OCI-LY1 (cell line): Measurements from ENCODE around the gene FRMD5.

Source experiments
- H2AFZ ChIP-seq: fragments of 200-600 bp; sonication (generic), shearing (Covaris generic); 2 replicates; pipeline ENCODE4 v1.6.0; 2014; ENCODE audit warnings: antibody characterized with exemption, mild to moderate bottlenecking, low read length
- H3F3A ChIP-seq: fragments of 200-600 bp; sonication (generic), shearing (Covaris generic); 2 replicates; pipeline ENCODE4 v1.6.0; 2014; ENCODE audit warnings: mild to moderate bottlenecking, antibody characterized with exemption, low read length, moderate library complexity; ENCODE audit not compliant: insufficient read depth
- H3K27ac ChIP-seq: fragments of 200-600 bp; sonication (generic); 2 replicates; pipeline ENCODE4 v1.5.1; 2014; ENCODE audit warnings: low read length, mixed run types, mild to moderate bottlenecking, low read depth; ENCODE audit not compliant: poor library complexity, severe bottlenecking
- H3K27me3 ChIP-seq: fragments of 200-600 bp; sonication (generic); 2 replicates; pipeline ENCODE4 v1.6.0; 2014; ENCODE audit warnings: antibody characterized with exemption, mild to moderate bottlenecking, low read length, moderate library complexity; ENCODE audit not compliant: insufficient read depth
- H3K36me3 ChIP-seq: fragments of 200-600 bp; sonication (generic); 2 replicates; pipeline ENCODE4 v1.6.1; 2014; ENCODE audit warnings: mild to moderate bottlenecking, antibody characterized with exemption, low read length, moderate library complexity, mixed read lengths; ENCODE audit not compliant: insufficient read depth
- H3K4me1 ChIP-seq: fragments of 200-600 bp; sonication (generic); 2 replicates; pipeline ENCODE4 v1.5.1; 2014; ENCODE audit warnings: mild to moderate bottlenecking, low read length, moderate library complexity; ENCODE audit not compliant: insufficient read depth, severe bottlenecking
- H3K4me2 ChIP-seq: fragments of 200-600 bp; sonication (generic), shearing (Covaris generic); 2 replicates; pipeline ENCODE4 v1.6.1; 2014; ENCODE audit warnings: low read length
- H3K4me3 ChIP-seq: fragments of 200-600 bp; sonication (generic); 2 replicates; pipeline ENCODE4 v1.5.1; 2014; ENCODE audit warnings: low read length, low read depth, mild to moderate bottlenecking, mixed read lengths; ENCODE audit not compliant: poor library complexity, severe bottlenecking
- H3K79me2 ChIP-seq: fragments of 200-600 bp; shearing (Covaris generic); 2 replicates; pipeline ENCODE4 v1.6.1; 2016; ENCODE audit warnings: mixed run types, low read length, mixed read lengths; ENCODE audit not compliant: insufficient read depth
- H3K9ac ChIP-seq: fragments of 200-600 bp; sonication (generic), shearing (Covaris generic); 2 replicates; pipeline ENCODE4 v1.6.1; 2014; ENCODE audit warnings: mild to moderate bottlenecking, low read length, mixed read lengths
- H3K9me2 ChIP-seq: fragments of 200-600 bp; sonication (generic), shearing (Covaris generic); 2 replicates; pipeline ENCODE4 v1.6.1; 2014; ENCODE audit warnings: low read depth, mild to moderate bottlenecking, low read length, mixed read lengths
- H3K9me3 ChIP-seq: fragments of 200-600 bp; shearing (Covaris generic); 2 replicates; pipeline ENCODE4 v1.6.1; 2014; ENCODE audit warnings: low read length, mixed read lengths
- H4K20me1 ChIP-seq: fragments of 200-600 bp; sonication (generic), shearing (Covaris generic); 2 replicates; pipeline ENCODE4 v1.6.0; 2016; ENCODE audit warnings: mild to moderate bottlenecking, low read length; ENCODE audit not compliant: insufficient read depth
- CTCF ChIP-seq: fragments of 200-600 bp; sonication (generic), shearing (Covaris generic); IDR thresholded peaks from 2 replicates; pipeline ENCODE4 v1.5.1; 2017; ENCODE audit warnings: mild to moderate bottlenecking, antibody characterized with exemption, low read length, moderate library complexity, mixed read lengths
- EZH2 ChIP-seq: fragments of 200-600 bp; sonication (generic), shearing (Covaris generic); IDR thresholded peaks from 2 replicates; pipeline ENCODE4 v1.8.0; 2017; ENCODE audit warnings: borderline replicate concordance, mixed run types, mild to moderate bottlenecking, antibody characterized with exemption, low read length, moderate library complexity, mixed read lengths

Gene FRMD5

GRCh38 chr15:43927203-43927602 lies 267.9 kb downstream of the FRMD5 start:
- H3K9me2 ChIP-seq: no peaks in the 10 kb centered on the region
- H4K20me1 ChIP-seq: no peaks in the 10 kb centered on the region
- H3K4me1 ChIP-seq: peaks cover 18% of the 10 kb centered on the region
- H3K4me2 ChIP-seq: no peak overlapping the region
- no peak overlapping the region for H3K9ac ChIP-seq
- TF ChIP-seq EZH2 (no peak), CTCF (no peak)
- H3K4me3 ChIP-seq: no peak overlapping the region
- no peaks in the 10 kb centered on the region for H3K79me2 ChIP-seq
- no peaks in the 10 kb centered on the region for H3K36me3 ChIP-seq
- H3K27ac ChIP-seq: no peak overlapping the region
- H3F3A ChIP-seq: no peaks in the 10 kb centered on the region
- H2AFZ ChIP-seq: no peak overlapping the region
- no peaks in the 10 kb centered on the region for H3K27me3 ChIP-seq
- no peaks in the 10 kb centered on the region for H3K9me3 ChIP-seq

- H3F3A ChIP-seq: no peaks in the 10 kb centered on the region
- no peak overlapping the region for H2AFZ ChIP-seq
- H3K4me1 ChIP-seq: no peaks in the 10 kb centered on the region
- no peaks in the 10 kb centered on the region for H3K36me3 ChIP-seq
- no peaks in the 10 kb centered on the region for H3K9me2 ChIP-seq
- H3K27me3 ChIP-seq: no peaks in the 10 kb centered on the region
- H3K4me2 ChIP-seq: no peak overlapping the region
- H3K79me2 ChIP-seq: no peaks in the 10 kb centered on the region
- TF ChIP-seq EZH2 (no peak), CTCF (no peak)
- H3K9ac ChIP-seq: no peak overlapping the region
- H3K9me3 ChIP-seq: no peaks in the 10 kb centered on the region
- no peak overlapping the region for H3K27ac ChIP-seq
- H4K20me1 ChIP-seq: no peaks in the 10 kb centered on the region
- no peak overlapping the region for H3K4me3 ChIP-seq
Measured at GRCh38 chr15:43923553-43923952, 271.5 kb downstream of the FRMD5 start.

- Histone ChIP-seq H3K4me1 (no peaks in the 10 kb centered on the region), H3K27ac (no peak overlapping the region), H3K9ac (no peak overlapping the region), H3K36me3 (no peaks in the 10 kb centered on the region), H2AFZ (no peak overlapping the region), H3K27me3 (no peaks in the 10 kb centered on the region), H3F3A (no peaks in the 10 kb centered on the region), H4K20me1 (no peaks in the 10 kb centered on the region), H3K9me2 (no peaks in the 10 kb centered on the region), H3K4me3 (no peak overlapping the region), H3K9me3 (no peaks in the 10 kb centered on the region), H3K79me2 (no peaks in the 10 kb centered on the region), H3K4me2 (no peak overlapping the region)
- no peak for TF ChIP-seq CTCF
- no peak for TF ChIP-seq EZH2
Measured at GRCh38 chr15:43922021-43922420, 273.1 kb downstream of the FRMD5 start.
